Liver (tissue), 9 donors: Measurements from ENCODE around the gene PNO1. TPM values are rescaled to one million over a fixed set of nuclear protein-coding genes. Genes with fewer than 3 reads are reported as not detected.

ENCODE experiments used
- DNase-seq: peaks from one replicate; pipeline ENCODE4 v3.0.0-alpha.2; 2017; ENCODE audit warnings: low spot score
- H3K27ac ChIP-seq, 2 donors: one replicate each; pipeline ENCODE4 v1.7.0; 2013; ENCODE audit warnings: inconsistent platforms in 2 of 2, low read length in 2 of 2, control low read depth in 1 of 2, low read depth in 1 of 2, mild to moderate bottlenecking in 1 of 2
- H3K27me3 ChIP-seq, 4 donors: one replicate each; pipeline versions ENCODE4 v1.6.1 to v1.7.0; 2013; ENCODE audit warnings: low read length in 3 of 4, inconsistent platforms in 1 of 4, mild to moderate bottlenecking in 1 of 4, moderate library complexity in 1 of 4; ENCODE audit not compliant: control insufficient read depth in 4 of 4, insufficient read depth in 4 of 4
- H3K36me3 ChIP-seq, 4 donors: one replicate each; pipeline versions ENCODE4 v1.6.1 to v1.7.0; 2013; ENCODE audit warnings: low read length in 3 of 4, mild to moderate bottlenecking in 3 of 4, low read depth in 1 of 4, moderate library complexity in 1 of 4; ENCODE audit not compliant: control insufficient read depth in 4 of 4, insufficient read depth in 3 of 4
- H3K4me1 ChIP-seq, 4 donors: one replicate each; pipeline versions ENCODE4 v1.6.1 to v1.7.0; 2013; ENCODE audit warnings: low read length in 3 of 4, mild to moderate bottlenecking in 3 of 4, moderate library complexity in 1 of 4; ENCODE audit not compliant: control insufficient read depth in 4 of 4, insufficient read depth in 4 of 4
- H3K4me3 ChIP-seq, 3 donors: one replicate each; pipeline versions ENCODE4 v1.6.1 to v1.7.0; 2013; ENCODE audit warnings: low read length in 3 of 3, control low read depth in 1 of 3, low read depth in 1 of 3, mild to moderate bottlenecking in 1 of 3
- H3K9ac ChIP-seq, 2 donors: one replicate each; pipeline ENCODE4 v1.7.0; 2013; ENCODE audit warnings: low read length in 2 of 2, mild to moderate bottlenecking in 2 of 2, moderate library complexity in 2 of 2, control low read depth in 1 of 2, low read depth in 1 of 2
- H3K9me3 ChIP-seq, 4 donors: one replicate each; pipeline versions ENCODE4 v1.6.1 to v1.7.0; 2013; ENCODE audit warnings: low read length in 3 of 4; ENCODE audit not compliant: control insufficient read depth in 4 of 4
- EGR1 ChIP-seq, 2 donors: IDR thresholded peaks; 2 replicates each; pipeline ENCODE4 v1.6.1; 2016 to 2018; ENCODE audit warnings: antibody characterized with exemption in 2 of 2, low read depth in 2 of 2
- FOXA2 ChIP-seq: IDR thresholded peaks from 2 replicates; pipeline ENCODE4 v1.6.1; 2016; ENCODE audit warnings: antibody characterized with exemption
- GABPA ChIP-seq, 2 donors: IDR thresholded peaks in 1 of 2; conservative IDR thresholded peaks in 1 of 2; 2 replicates each; pipeline ENCODE4 v1.6.1; 2016; ENCODE audit warnings: antibody characterized with exemption in 2 of 2, mild to moderate bottlenecking in 1 of 2, moderate library complexity in 1 of 2
- HNF4A ChIP-seq, 2 donors: conservative IDR thresholded peaks; 2 replicates each; pipeline ENCODE4 v1.6.1; 2016; ENCODE audit warnings: antibody characterized with exemption in 2 of 2, mild to moderate bottlenecking in 2 of 2
- JUND ChIP-seq, 2 donors: IDR thresholded peaks; 2 replicates each; pipeline ENCODE4 v1.6.1; 2016; ENCODE audit warnings: antibody characterized with exemption in 2 of 2
- NR2F2 ChIP-seq: IDR thresholded peaks from 2 replicates; pipeline ENCODE4 v1.6.1; 2016; ENCODE audit warnings: antibody characterized with exemption
- RXRA ChIP-seq, 2 donors: IDR thresholded peaks; 2 replicates each; pipeline ENCODE4 v1.6.1; 2017 to 2018; ENCODE audit warnings: antibody characterized with exemption in 2 of 2, mild to moderate bottlenecking in 1 of 2
- SP1 ChIP-seq: IDR thresholded peaks from 2 replicates; pipeline ENCODE4 v1.6.1; 2018; ENCODE audit warnings: antibody characterized with exemption, mild to moderate bottlenecking
- TAF1 ChIP-seq: conservative IDR thresholded peaks from 2 replicates; pipeline ENCODE4 v1.6.1; 2016; ENCODE audit warnings: antibody characterized with exemption, mild to moderate bottlenecking
- ZBTB33 ChIP-seq: IDR thresholded peaks from 2 replicates; pipeline ENCODE4 v1.6.1; 2016; ENCODE audit warnings: antibody characterized with exemption
- WGBS: extraction: QIAGEN DNeasy Blood & Tissue Kit; methylation state at CpG from one replicate; pipeline ENCODE4 v1.1.7; 2013; 5-methylcytosine and 5-hydroxymethylcytosine counted together
- polyA plus RNA-seq, 2 donors: library from polyadenylated mRNA; stranded (reverse) in 1 of 2; unstranded in 1 of 2; fragments of 200-250 nt in 1 of 2; fragments of >200 nt in 1 of 2; fragmentation: Nextera tagmentation in 1 of 2; extraction: Ambion mirVana in 1 of 2; gene quantifications; one replicate each; pipeline versions ENCODE4 v1.2.1 to v1.2.3, GENCODE V29; 2013 to 2015
- total RNA-seq, 2 donors: library from RNA; depleted of rRNA; stranded (reverse); fragments of >200 nt; gene quantifications; one replicate each; pipeline ENCODE4 v1.2.3, GENCODE V29; 2014
- TF ChIP-seq, protein P1 (sequence below): IDR thresholded peaks from 2 replicates; pipeline ENCODE4 v1.6.1; 2016; ENCODE audit warnings: antibody characterized with exemption
- TF ChIP-seq, protein P2 (sequence below): IDR thresholded peaks from 2 replicates; pipeline ENCODE4 v1.6.1; 2016; ENCODE audit warnings: antibody characterized with exemption, mild to moderate bottlenecking
- donor health status: healthy.
- donor health status: healthy.
- donor health status: healthy.
- donor health status: healthy.
- donor health status: healthy.

PNO1 gene
- total and polyA plus RNA-seq, 4 donors, result 5.5 to 9.5 (median 8.4) TPM

- Histone ChIP-seq H3K27me3 (no peaks in the 10 kb centered on the region), H3K27ac (no peak overlapping the region), H3K9ac (no peak overlapping the region), H3K4me3 (no peak overlapping the region), H3K9me3 (no peaks in the 10 kb centered on the region), H3K36me3 (no peaks in the 10 kb centered on the region), H3K4me1 (peaks cover 2 to 6% (median 4%) of the 10 kb centered on the region in 4 donors)
- TF ChIP-seq, protein P1, sequence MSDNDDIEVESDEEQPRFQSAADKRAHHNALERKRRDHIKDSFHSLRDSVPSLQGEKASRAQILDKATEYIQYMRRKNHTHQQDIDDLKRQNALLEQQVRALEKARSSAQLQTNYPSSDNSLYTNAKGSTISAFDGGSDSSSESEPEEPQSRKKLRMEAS, result no peak
- TF ChIP-seq NR2F2 (no peak), FOXA2 (no peak), RXRA (IDR thresholded peaks at IDR 0.05) (no peak), ZBTB33 (no peak), EGR1 (IDR thresholded peaks at IDR 0.05; ENCODE audit: low read depth in 2 of 2) (no peak), GABPA (IDR thresholded peaks at IDR 0.05 in 1 of 2, conservative IDR thresholded peaks at IDR 0.05 in 1 of 2) (no peak)
- TF ChIP-seq, protein P2, sequence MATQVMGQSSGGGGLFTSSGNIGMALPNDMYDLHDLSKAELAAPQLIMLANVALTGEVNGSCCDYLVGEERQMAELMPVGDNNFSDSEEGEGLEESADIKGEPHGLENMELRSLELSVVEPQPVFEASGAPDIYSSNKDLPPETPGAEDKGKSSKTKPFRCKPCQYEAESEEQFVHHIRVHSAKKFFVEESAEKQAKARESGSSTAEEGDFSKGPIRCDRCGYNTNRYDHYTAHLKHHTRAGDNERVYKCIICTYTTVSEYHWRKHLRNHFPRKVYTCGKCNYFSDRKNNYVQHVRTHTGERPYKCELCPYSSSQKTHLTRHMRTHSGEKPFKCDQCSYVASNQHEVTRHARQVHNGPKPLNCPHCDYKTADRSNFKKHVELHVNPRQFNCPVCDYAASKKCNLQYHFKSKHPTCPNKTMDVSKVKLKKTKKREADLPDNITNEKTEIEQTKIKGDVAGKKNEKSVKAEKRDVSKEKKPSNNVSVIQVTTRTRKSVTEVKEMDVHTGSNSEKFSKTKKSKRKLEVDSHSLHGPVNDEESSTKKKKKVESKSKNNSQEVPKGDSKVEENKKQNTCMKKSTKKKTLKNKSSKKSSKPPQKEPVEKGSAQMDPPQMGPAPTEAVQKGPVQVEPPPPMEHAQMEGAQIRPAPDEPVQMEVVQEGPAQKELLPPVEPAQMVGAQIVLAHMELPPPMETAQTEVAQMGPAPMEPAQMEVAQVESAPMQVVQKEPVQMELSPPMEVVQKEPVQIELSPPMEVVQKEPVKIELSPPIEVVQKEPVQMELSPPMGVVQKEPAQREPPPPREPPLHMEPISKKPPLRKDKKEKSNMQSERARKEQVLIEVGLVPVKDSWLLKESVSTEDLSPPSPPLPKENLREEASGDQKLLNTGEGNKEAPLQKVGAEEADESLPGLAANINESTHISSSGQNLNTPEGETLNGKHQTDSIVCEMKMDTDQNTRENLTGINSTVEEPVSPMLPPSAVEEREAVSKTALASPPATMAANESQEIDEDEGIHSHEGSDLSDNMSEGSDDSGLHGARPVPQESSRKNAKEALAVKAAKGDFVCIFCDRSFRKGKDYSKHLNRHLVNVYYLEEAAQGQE, result no peak
- no peak for DNase-seq
These were observed 6.7 kb upstream of the PNO1 start for GRCh38 chr2:68151037-68151436.

GRCh38 chr2:68152681-68153347, 4.9 kb upstream of the PNO1 start:
- 69% methylated on average over 3 of the region's 3 CpGs for WGBS
- Histone ChIP-seq H3K27me3 (no peaks in the 10 kb centered on the region), H3K36me3 (peaks cover 0 to under 1% (median 0%) of the 10 kb centered on the region in 4 donors), H3K9ac (no peak overlapping the region), H3K4me3 (no peak overlapping the region), H3K27ac (no peak overlapping the region), H3K9me3 (no peaks in the 10 kb centered on the region), H3K4me1 (peaks cover 4 to 15% (median 12%) of the 10 kb centered on the region in 4 donors)
- no peak for DNase-seq
- TF ChIP-seq TAF1 (no peak), EGR1 (IDR thresholded peaks at IDR 0.05; ENCODE audit: low read depth in 2 of 2) (no peak), FOXA2 (no peak), HNF4A (conservative IDR thresholded peaks at IDR 0.05) (no peak), JUND (IDR thresholded peaks at IDR 0.05) (no peak), NR2F2 (no peak), ZBTB33 (no peak), SP1 (no peak)
- TF ChIP-seq, protein P1, result no peak
